CMK (cell line): ENCODE measurements around the gene CCL1.
A peak's percentile ranks its signal among the peaks of the same experiment; 100 is the strongest.

Source experiments
- DNase-seq: peaks from one replicate; pipeline ENCODE4 v3.0.0-alpha.2; 2010; ENCODE audit warnings: low read depth

The CCL1 gene

DNA sequence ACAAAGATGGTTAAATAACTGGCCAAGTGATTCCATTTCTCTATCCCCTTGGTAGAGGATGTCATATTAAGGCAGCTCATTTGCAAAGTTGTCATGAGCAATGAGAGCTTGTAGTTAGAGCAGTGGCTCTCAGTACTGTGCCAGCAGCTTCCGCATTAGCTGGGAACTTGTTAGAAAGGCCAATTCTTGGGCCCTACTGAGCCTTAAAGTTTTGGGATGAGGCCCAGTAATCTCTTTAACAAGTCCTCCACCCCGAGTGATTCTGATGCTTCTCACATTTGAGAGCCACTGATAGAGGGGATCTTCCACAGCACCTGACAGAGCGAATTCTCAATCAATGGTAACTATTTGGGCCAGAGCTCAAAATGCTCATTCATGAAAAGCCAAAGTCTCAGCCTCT is 20.2 kb upstream of the CCL1 start:
- DNase-seq, result no peak

DNA sequence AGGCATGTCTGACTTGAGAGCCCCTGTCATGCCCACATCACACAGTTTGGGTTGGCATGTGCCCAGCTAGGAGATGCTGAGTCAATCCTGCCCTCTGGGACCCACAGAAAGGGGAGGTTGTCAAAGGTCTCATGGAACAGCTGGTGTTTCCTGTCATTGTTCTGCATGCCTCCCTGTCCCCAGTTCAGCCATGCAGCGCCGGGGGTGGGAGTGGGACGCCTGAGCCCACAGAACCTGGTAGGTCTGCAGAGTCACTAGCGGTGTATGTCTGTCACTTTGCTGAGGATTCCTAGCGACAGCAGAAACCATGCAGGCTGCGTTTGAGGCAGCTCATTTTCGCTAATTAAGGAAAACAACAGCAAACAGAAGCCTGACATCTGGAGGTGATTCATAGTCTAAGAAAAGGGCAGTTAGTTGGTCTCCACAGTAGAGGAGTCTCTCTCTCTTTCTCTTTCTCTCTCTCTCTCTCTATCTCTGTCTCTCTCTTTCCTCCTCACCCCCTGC is 19.6 kb upstream of the CCL1 start:
- no peak for DNase-seq

DNA sequence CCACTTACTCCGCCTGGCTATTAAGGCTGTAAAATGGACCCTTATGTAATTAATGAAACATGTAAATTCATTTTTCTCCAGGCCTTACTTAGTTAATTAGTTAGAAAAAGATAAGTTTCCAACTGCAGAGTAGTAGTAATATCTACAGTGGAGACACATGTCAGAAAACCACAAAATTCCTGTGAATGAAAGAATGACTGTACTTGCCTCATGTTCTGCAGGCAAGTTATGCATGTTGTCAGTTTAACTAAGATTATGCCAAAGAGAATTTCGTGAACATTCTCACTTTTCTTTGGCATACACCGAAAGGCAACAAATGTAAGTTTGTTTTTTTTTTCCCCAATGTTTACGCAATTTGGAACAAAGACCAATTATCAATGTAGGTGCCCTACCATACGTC is 16.8 kb upstream of the CCL1 start:
- no peak for DNase-seq

DNA sequence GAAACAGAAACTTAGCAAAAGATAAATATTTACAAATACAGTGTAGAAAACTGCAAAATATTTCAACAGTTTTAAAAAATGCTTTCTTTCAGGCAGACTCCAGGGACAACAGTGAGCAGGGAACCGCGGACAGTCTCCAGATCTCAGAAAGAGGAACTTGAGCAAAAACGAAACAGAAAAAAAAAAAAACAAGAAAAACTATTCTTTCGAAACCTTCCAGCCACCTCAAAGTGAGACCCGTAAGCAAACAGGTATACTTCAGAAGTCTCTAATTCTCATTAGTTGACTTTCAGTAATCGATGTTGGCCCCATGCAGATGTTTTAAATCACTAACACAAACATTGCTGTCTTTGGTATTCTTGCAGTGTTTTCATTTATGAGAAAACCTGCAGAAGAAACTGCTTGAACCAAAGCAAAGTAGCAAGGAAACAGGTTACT is 15.7 kb upstream of the CCL1 start:
- no peak for DNase-seq

DNA sequence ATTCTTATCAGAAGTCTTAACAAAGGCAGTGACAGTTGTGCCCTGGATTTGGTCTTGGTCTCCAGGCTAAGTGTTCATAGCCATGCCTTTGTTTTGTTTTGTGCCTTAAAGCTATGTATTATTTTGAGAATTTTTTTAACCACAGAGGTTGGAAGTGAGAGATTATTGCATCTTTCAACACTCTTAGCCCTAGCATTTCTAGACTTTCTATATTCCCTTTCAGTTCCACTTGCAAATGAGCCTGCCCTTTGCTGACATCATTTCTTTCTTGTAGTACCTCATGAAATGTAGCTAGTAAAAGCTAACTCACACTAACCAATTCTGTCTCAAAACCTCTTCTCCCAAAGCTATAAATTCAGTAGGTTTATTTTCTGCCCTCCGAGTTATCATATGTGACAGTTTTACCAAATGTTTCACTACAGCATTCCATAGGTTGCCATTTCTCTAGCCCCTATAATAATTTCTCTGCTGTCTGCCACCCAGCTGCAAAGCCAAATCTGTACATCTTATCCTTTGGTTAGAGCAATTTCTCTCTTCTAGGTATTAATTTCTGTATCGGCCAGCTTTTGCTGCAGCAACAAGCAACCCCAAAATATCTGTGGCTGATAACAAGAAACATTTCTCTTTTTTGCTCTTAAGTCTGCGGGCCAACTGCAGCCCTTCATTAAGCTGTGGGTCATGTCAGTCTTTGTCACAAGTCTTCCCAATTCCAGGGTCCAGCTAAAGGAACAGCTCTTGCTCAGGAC is 14.2 kb upstream of the CCL1 start:
- DNase-seq, result no peak

DNA sequence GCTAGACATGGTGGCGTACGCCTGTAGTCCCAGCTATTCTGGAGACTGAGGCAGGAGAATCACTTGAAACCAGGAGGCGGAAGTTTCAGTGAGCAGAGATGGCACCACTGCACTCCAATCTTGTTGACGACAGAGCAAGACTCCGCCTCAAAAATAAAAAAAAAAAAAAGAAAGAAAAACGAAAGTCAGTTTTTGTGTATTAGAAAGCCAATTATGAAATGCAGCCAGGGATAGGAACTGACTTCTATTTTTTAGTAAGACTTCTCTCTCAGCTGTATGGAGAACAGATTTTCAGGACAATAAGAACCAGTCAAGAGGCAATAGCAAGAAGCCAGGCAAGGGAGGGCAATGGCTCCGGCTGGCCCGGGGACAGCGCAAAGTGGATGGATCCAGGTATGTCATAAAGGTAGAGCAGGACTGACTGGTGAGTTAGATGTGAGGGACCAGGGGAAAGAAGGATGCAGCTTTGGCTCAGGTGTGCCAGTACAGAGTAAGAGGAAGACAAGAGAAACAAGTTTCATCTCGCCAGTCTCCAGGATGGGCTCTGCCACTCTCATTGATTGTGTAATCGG is 12.5 kb upstream of the CCL1 start:
- DNase-seq, result no peak

DNA sequence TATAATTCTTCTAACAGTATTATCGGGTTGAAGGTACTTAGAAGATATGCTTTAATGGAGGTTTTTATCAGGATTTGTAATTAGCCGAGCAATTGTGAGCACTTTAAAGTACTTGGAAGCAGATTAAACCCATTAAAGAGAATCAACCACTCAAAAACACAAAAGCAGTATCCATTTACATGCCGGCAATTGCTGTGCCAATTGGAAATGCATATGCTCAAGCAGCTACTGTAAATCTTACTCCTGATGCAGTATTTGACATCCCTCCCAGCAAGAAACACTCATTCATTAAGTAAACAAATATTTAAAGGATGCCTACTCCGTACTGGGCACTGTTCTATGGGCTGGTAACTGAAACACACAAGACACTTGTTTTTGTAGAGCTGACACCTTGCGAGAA is 11.4 kb upstream of the CCL1 start:
- no peak for DNase-seq

DNA sequence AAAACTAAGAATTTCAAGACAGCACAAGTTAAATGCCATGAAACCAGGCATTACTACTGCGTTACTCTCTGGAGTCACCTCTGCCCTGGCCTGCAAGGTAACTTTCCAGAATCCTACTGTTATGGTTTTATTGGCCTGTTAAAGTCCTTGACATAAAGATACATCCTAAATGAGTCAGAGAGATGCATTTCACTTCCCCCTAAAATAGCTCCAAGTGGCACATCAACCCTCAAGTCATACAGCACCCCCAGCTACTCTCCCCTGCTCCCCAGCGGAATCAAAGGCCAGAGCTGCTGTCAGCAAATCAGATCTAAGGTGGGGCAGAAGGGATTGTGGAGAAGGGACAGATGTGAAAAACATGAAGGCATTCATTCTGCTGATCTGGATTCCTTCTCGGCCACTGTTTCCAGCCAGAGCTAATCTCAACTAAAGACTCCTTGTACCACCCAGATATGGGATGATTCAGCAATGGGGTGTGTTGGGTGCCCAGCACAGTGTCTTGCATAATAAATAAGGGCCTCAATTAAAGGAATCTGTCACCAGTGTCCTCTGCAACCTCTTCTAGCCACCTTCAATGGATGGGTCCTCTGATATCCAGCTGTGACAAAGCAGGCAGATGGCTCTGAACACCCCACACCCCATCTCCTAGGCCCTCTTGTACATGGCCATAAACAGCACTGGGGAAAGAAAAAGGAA is 8.5 kb upstream of the CCL1 start:
- no peak for DNase-seq

DNA sequence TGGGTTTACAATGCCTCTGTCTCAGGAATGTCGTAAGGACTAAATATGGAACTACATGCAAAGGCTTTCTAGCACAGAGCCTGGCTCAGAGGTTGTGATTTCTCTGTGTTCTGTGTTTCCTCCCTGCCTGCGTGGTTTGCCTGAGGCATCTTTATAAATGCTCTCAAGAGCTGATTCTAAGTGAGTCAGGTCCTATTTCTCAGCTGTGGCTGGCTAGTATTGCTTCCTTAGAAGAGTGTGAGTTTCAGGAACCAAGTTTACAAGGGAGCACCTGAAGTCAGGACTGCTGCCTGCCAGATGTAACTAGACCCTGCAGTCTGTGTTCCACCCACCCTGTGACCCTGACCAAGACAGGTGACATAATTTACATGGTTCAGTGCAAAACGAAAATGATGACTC is 8.0 kb upstream of the CCL1 start:
- DNase-seq, result no peak

DNA sequence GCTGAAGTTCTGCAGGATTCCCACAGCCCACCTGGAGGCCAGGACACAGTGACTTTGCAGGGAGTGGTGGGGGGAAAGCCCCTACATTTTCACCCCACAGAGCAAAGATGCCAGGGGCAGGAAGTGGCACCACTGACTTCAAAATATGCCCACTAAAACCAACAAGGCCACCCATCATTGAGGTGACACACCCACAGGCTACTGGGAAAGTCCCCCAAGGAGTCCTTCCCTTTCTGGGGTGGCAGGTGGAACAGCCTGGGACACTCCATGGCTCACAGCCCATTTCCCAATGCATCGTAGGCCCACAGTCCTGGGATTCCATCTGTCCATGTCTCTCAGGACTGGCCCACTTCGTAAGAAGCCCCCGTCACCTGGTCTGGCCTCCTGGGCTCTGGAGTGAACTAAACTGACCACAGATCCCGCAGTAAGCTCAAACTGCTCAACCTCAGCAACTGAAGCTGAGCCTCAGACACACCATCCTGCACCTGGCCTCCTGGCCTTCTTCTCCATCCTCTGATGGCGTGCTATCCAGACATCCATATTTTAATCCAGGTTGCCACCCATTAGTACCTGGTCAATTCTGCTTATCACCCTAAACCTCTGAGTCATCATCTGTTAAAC is 7.5 kb upstream of the CCL1 start:
- no peak for DNase-seq

DNA sequence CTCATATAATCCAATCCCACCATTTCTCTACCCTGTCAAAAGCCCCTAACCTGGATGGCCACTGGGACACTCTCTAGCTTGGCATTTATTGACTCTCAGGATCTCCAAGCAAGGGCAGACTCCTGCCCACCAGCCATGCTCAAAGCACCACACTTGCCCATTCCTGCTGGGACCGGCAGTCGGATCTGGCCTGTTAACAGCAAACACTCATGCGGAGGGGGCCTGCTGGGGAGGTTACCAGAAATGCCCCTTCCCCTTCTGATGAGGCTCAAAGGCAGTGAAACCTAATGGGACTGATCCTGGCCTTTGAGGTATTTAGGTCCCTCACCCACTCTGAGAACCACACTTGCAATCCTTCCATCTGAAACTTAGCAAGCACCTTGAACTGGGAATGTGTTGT is 6.5 kb upstream of the CCL1 start:
- no peak for DNase-seq

DNA sequence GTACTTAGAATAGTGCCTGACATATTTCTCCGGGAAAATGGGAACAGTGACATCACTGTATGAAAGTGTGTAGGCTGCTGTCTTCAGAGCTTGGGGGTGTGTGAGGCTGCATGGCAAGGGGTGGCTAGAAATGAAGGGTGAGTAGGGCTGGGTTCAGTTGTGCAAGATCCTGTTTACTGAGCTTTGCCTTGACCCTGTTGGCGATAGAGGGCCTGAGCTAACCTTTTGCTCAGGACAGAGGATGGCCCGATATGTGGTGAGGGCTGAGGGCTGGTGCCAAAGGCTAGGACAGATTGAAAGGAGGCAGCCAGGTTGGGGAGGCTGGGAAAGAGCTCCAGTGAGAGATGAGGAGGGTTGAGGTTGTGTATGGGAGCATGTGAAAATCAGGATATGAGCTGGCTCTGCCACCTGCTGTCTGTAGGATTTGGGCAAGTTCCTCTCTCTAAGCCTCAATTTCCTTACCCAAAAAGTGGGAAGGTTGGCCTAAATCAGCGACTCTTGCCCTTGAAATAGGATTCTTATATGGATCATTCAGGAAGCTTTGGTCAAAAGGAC is 6.0 kb upstream of the CCL1 start:
- DNase-seq, result no peak

DNA sequence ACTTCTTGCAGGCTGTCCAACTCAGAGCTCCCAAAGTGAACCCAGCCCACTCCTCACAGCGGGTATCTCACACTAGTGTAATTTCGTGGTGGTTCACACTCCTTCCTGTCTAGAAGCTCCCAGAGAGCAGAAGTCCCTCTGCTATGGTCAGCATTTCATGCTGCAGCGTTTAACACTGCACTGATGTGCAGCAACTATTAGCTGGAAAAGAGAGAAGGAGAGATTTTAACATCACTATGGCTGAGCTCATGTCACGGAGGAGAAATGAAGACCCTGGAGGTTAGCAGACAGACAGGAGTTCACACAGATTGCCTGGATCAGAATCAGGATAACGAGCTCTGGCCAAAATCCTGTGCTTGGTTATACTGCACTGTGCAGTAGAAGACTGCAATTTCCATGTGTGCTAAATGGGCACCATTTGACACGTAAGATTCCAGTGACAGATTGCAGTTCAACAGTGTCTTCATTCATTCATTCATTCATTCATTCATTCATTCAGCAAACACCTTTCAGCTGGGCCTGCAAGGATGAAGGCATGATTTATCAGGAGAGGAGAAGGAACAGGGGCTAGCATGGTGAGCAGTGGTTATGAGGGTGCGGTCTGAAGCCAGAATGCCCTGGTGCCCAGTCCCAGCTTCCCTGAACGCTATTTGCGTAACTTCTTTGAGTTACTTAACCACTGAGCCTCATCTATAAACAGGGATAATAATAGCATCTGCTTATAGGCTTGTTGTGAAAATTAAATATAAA is 5.3 kb upstream of the CCL1 start:
- DNase-seq, result no peak

DNA sequence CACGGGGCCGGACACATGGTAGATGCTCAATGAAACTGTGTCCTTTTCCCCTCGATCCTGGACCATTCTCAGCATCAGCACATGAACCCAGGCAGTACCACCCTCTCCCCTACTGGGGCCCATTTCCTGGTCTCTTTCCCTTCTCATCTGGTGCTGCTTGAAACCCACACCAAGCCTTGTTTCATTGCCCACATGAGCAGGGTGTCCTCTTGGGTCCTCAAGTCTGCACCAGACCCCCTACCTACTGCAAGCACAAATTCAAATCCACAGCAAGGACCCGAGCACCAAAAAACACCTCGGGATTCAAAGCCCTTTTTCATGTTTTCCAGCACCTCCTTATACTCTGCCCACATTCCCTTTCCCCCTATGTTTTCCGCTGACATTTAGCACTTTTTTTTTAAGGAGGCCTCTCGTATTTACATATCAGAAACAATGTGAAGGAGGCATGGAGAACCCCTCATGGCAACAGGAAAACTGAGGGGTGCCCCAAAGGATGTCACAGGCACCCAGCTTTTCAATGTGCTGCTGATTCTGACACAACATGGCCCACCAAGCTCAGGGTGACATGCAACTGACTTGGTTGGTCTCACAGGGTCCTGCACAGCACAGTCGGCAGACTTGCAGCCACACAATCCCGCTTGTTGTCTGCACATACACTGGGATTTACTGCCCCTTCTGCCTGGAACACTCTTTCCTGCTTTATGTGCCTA is 4.6 kb upstream of the CCL1 start:
- no peak for DNase-seq

DNA sequence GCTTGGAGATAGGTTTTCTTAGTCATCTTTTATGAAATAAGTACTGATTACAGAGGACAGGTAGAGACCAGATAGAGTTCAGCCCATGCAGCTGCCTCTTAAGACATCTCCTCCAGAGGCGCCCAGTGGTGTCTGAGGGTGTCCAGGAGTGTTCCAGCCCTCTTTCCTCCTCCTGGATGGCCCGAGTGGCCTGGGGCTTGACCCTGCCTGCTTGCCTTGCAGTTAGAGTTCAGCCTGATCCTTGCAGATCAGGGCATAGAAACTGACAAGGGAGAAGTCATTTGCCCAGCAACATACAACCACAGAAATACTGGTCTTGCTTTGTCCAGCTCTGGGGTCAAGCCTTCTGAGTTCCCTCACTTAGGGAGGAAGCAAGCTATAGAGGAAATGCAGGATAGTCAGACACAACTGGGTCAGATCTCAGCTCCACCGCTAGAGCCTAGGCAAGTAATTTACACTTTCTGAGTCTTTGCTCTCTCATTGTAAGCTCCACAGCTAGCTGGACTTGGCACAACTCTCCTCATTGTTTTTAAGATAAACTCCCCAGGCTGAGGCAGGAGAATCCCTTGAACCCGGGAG is 3.6 kb upstream of the CCL1 start:
- no peak for DNase-seq

DNA sequence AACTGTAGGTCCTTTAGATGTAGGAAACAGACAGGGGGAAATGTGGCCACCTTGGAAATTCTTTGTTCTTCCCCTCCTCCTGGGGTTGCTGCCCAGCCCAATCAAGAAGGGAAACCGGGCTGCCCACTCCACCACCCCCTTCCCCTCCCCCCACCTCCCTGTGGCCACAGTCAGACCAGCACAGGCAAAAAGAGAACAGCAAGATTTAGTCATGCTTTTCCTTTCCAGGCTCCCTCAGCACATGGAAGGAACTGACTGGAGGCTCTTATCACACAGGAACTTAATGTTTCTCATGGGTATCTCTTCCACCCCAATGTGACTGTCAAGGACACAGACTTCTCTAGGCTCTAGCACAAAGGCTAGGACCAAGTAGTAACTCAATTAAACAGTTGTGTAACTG is 3.0 kb upstream of the CCL1 start:
- peak; percentile 65 for DNase-seq

DNA sequence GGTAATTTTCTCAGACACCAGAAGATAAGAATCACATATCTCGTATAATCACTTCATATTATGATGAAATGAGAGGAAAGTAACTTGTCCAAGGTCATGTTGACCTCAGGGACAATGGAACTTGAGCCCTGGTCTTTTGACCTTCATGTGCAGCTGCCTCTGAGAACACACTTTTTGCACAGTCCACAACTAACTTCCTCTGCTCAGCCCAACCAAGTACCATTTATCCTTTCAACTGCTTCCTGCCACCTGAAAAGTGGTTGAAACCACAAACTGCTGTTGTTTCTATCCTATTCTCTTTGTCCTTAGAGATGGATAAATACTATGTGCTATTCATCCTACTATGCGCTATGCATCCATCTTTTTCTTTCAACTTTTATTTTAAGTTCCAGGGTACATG is 2.3 kb upstream of the CCL1 start:
- DNase-seq, result peak; percentile 31

DNA sequence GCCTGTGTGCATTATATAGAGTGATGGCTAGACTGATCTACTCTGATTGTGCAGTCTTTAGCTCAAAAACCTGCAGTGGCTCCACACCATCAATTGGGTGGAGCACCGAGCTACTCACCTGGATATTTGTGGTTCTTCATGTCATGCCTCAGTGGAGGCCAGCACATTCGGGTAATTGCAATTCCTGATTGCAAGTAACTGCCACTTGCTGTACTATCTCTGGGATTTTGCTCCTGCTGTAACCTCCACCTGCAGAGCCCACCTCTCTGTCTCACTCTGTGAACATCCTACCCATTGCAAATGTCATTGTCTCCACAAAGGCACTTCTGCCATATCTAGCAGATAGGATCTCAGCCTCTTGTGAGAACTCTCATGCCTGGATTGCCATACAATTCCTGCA is 1.7 kb upstream of the CCL1 start:
- no peak for DNase-seq

DNA sequence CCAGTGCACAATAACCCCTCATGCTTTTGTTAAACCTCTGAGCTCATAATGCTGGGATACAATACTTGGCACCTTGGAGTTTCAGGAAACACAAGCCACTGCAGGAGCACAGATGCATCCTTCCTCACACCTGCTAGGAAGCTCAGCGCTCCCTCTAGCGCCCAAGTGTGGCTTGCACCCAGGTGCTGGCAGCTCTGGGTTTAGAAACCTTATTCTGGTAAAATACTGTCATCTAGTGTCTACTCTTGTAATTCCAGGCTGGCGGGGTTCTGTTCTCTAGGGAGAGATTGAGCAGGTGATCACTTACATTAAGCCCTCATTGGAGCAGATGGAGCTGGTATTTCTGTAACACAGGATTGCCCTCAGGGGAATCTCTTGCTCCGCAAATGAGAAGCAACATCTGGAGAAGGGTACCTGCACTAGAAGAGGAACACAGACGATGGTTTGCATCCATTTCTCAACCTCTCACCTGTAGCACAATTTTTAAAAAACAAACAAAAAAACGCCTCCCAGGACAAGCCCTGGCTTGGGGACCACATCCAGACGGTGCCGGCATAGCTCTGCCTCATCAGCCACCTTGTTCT is 1.5 kb downstream of the CCL1 start:
- DNase-seq, result peak; percentile 54

DNA sequence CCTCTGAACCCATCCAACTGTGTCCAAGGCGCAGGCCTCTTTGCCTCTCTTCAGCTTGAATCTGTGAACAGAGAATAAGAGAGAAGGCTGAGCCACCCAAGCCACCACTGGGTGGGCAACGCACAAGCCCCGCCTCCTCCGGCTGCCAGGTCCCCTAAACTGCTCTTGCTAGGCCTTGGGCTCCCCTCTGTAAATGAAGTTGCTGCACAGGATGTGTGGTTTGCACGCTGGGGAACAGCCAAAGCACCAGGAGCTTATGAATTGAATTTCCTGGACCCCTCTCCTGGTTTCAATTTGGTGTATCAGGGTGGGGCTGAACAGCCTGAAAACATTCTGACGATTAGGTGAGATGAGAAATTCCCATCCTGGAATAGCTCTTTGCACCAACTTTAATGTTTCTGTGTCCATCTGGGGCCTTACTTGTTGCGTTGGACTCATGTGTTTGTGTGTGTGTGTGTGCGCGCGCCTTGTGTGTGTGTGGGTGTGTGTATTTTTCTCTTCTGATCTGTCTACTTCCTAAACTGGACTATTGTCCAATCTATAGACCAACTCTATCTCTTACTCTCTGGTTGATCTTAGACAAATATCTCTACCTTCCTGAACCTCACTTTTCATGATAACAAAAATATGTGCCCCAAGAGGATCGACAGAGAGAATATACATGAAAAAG is 2.3 kb downstream of the CCL1 start:
- DNase-seq, result no peak
